Testis (tissue), 2 donors: ENCODE results near the gene BAIAP2L1.

ENCODE experiments used
- CTCF ChIP-seq, 3 experiments: fragments of 450-650 bp in 2 of 3; fragments of 200-600 bp in 1 of 3; sonication (generic) in 1 of 3; IDR thresholded peaks; one replicate each; pipeline ENCODE4 v1.5.1; 2016 to 2019; ENCODE audit warnings: antibody characterized with exemption in 3 of 3, mild to moderate bottlenecking in 2 of 3, moderate library complexity in 1 of 3
- POLR2A ChIP-seq: fragments of 450-650 bp; IDR thresholded peaks from one replicate; pipeline ENCODE4 v1.6.1; 2017; ENCODE audit warnings: antibody characterized with exemption, mild to moderate bottlenecking, moderate library complexity

GRCh38 chr7:98369726-98370125, 31.2 kb downstream of the BAIAP2L1 start:
- no peak for TF ChIP-seq CTCF (IDR thresholded peaks at IDR 0.05)
- TF ChIP-seq POLR2A = no peak
